Endothelial cell of umbilical vein (primary cell): ENCODE results near the gene COPRS. TPM values are rescaled to one million over a fixed set of nuclear protein-coding genes. Genes with fewer than 3 reads are reported as not detected.

Source experiments
- BruUV-seq: library from RNA; stranded (reverse); fragments of 400-500 nt; replicated peaks from 2 replicates; lab custom pipeline; 2021; lab: Mats Ljungman, UMichigan
- CTCF ChIA-PET: fragments of 300-600, 350-600 bp; sonication (Branson Sonifier 250); formaldehyde crosslinking; loops from one replicate; lab custom pipeline; 2021; ENCODE audit warnings: antibody characterized with exemption, inconsistent platforms; lab: Charles Lee
- POLR2A ChIA-PET: fragments of 300-600, 350-600 bp; sonication (Branson Sonifier 250); formaldehyde crosslinking; loops from one replicate; lab custom pipeline; 2021; ENCODE audit warnings: antibody characterized with exemption, inconsistent platforms; lab: Charles Lee
- DNase-seq: peaks from one replicate; pipeline ENCODE4 v3.0.0-alpha.2; 2011; ENCODE audit warnings: low read depth, low spot score
- FAIRE-seq: peaks from 2 replicates; lab custom pipeline; 2011; peaks lifted over from hg19 to GRCh38; lab: Jason Lieb, UNC
- H2AFZ ChIP-seq: 2 replicates; pipeline ENCODE4 v1.6.0; 2012; ENCODE audit warnings: low read depth, low read length, control low read depth, inconsistent platforms
- H3K27ac ChIP-seq: 2 replicates; pipeline ENCODE4 v1.5.1; 2011; ENCODE audit warnings: low read depth, mild to moderate bottlenecking, control low read depth, low read length, moderate library complexity; ENCODE audit not compliant: insufficient read depth
- H3K27me3 ChIP-seq, 2 experiments: 2 replicates each; pipeline versions ENCODE4 v1.6.0 to v1.6.1; 2011; ENCODE audit warnings: low read length in 2 of 2, mixed read lengths in 1 of 2; ENCODE audit not compliant: control insufficient read depth in 2 of 2, insufficient read depth in 2 of 2
- H3K36me3 ChIP-seq, 2 experiments: 2 replicates in 1 of 2; 3 replicates in 1 of 2; pipeline ENCODE4 v1.5.1; 2011; ENCODE audit warnings: low read length in 2 of 2, mild to moderate bottlenecking in 1 of 2, moderate library complexity in 1 of 2; ENCODE audit not compliant: control insufficient read depth in 2 of 2, insufficient read depth in 2 of 2; ENCODE audit errors: extremely low read depth in 1 of 2
- H3K4me1 ChIP-seq: 3 replicates; pipeline ENCODE4 v1.5.1; 2011; ENCODE audit warnings: mild to moderate bottlenecking, low read length; ENCODE audit not compliant: control insufficient read depth, insufficient read depth; ENCODE audit errors: extremely low read depth
- H3K4me2 ChIP-seq: 2 replicates; pipeline ENCODE4 v1.6.1; 2011; ENCODE audit warnings: low read length, control low read depth, mixed read lengths; ENCODE audit not compliant: insufficient read depth
- H3K4me3 ChIP-seq, 3 experiments: fragments of 200-600 bp in 1 of 3; sonication (generic), shearing (Covaris generic) in 1 of 3; replicated peaks in 1 of 3; 2 replicates each; pipeline ENCODE4 v1.5.1; 2011 to 2016; ENCODE audit warnings: control low read depth in 3 of 3, low read length in 3 of 3, mild to moderate bottlenecking in 2 of 3, inconsistent platforms in 1 of 3, low read depth in 1 of 3, moderate library complexity in 1 of 3; ENCODE audit not compliant: insufficient read depth in 1 of 3
- H3K79me2 ChIP-seq: 2 replicates; pipeline ENCODE4 v1.6.0; 2012; ENCODE audit warnings: low read length, inconsistent platforms; ENCODE audit not compliant: control insufficient read depth, insufficient read depth
- H3K9ac ChIP-seq: replicated peaks from 2 replicates; pipeline ENCODE3; 2011; ENCODE audit warnings: low read length, control low read depth; ENCODE audit not compliant: insufficient read depth; ENCODE audit errors: extremely low read depth
- H3K9me1 ChIP-seq: replicated peaks from 3 replicates; pipeline ENCODE4 v1.6.0; 2011; ENCODE audit warnings: mild to moderate bottlenecking, low read length; ENCODE audit not compliant: control insufficient read depth, insufficient read depth; ENCODE audit errors: extremely low read depth
- H3K9me3 ChIP-seq: replicated peaks from 2 replicates; pipeline ENCODE4 v1.5.1; 2012; ENCODE audit warnings: low read length, inconsistent platforms; ENCODE audit not compliant: control insufficient read depth, insufficient read depth
- H4K20me1 ChIP-seq: replicated peaks from 2 replicates; pipeline ENCODE3; 2011; ENCODE audit warnings: mild to moderate bottlenecking, low read length; ENCODE audit not compliant: control insufficient read depth, insufficient read depth; ENCODE audit errors: extremely low read depth
- EZH2 ChIP-seq: IDR thresholded peaks from 2 replicates; pipeline ENCODE4 v1.6.1; 2012; ENCODE audit warnings: borderline replicate concordance, low read depth, mild to moderate bottlenecking, moderate library complexity, low read length, inconsistent platforms; ENCODE audit not compliant: severe bottlenecking
- FOS ChIP-seq: IDR thresholded peaks from 2 replicates; pipeline ENCODE4 v1.6.1; 2011; ENCODE audit warnings: mild to moderate bottlenecking, low read length, moderate library complexity, borderline replicate concordance; ENCODE audit not compliant: insufficient read depth
- GATA2 ChIP-seq: IDR thresholded peaks from 2 replicates; pipeline ENCODE4 v1.7.0; 2011; ENCODE audit warnings: low read depth, mild to moderate bottlenecking, moderate library complexity, mixed read lengths, low read length; ENCODE audit not compliant: insufficient read length, insufficient read depth
- JUN ChIP-seq: IDR thresholded peaks from 2 replicates; pipeline ENCODE4 v1.6.1; 2011; ENCODE audit warnings: borderline replicate concordance, low read depth; ENCODE audit not compliant: insufficient read length, insufficient read depth
- MYC ChIP-seq: IDR thresholded peaks from one replicate; pipeline ENCODE4 v1.6.1; 2011; ENCODE audit warnings: mild to moderate bottlenecking, low read depth, low read length
- POLR2A ChIP-seq: IDR thresholded peaks from 2 replicates; pipeline ENCODE4 v1.6.1; 2012; ENCODE audit warnings: low read depth, mild to moderate bottlenecking, control low read depth, low read length
- POLR2AphosphoS5 ChIP-seq: IDR thresholded peaks from 2 replicates; pipeline ENCODE4 v1.6.1; 2012; ENCODE audit warnings: low read depth, mild to moderate bottlenecking, control low read depth, low read length, moderate library complexity; ENCODE audit not compliant: insufficient read depth
- dilution Hi-C: fragments of 300-500 bp; cut with MboI; formaldehyde crosslinking; loops from one replicate; pipeline ENCODE4 v1.15.0; 2019; ENCODE audit warnings: low sequenced_read_pairs; ENCODE audit not compliant: extremely low pct_ligation_motif_present
- intact Hi-C: fragments of 100-400 bp; cut with micrococcal nuclease; formaldehyde crosslinking; loops from one replicate; pipeline ENCODE4 v1.10.0; 2022
- polyA plus RNA-seq, 4 experiments: library from polyadenylated mRNA; depleted of rRNA in 3 of 4; stranded (reverse) in 3 of 4; unstranded in 1 of 4; fragments of >200 nt; gene quantifications; 2 replicates each; pipeline versions ENCODE4 v1.2.1 to v1.2.3, GENCODE V29; 2011 to 2012; ENCODE audit warnings: missing spikeins in 1 of 4
- total RNA-seq: library from RNA; stranded (reverse); gene quantifications from 2 replicates; pipeline ENCODE4 v1.2.3, GENCODE V29; 2021
- TF ChIP-seq, protein P1 (sequence below): IDR thresholded peaks from 2 replicates; pipeline ENCODE4 v1.6.1; 2011; ENCODE audit not compliant: insufficient read depth, insufficient read length
- TF ChIP-seq, protein P2 (sequence below), 2 donors: IDR thresholded peaks; 1 replicate in 1 of 2; 2 replicates in 1 of 2; pipeline ENCODE4 v1.5.1; 2011; ENCODE audit warnings: low read length in 2 of 2, mild to moderate bottlenecking in 2 of 2, moderate library complexity in 2 of 2, control low read depth in 1 of 2, inconsistent platforms in 1 of 2, low read depth in 1 of 2; ENCODE audit not compliant: insufficient read depth in 1 of 2; ENCODE audit errors: extremely low read depth in 1 of 2

COPRS gene
- total and polyA plus RNA-seq, 2 donors (not counting 3 experiments of a cell fraction or from before 2014, with no cell fraction given): 43.1 to 48.0 TPM

DNA sequence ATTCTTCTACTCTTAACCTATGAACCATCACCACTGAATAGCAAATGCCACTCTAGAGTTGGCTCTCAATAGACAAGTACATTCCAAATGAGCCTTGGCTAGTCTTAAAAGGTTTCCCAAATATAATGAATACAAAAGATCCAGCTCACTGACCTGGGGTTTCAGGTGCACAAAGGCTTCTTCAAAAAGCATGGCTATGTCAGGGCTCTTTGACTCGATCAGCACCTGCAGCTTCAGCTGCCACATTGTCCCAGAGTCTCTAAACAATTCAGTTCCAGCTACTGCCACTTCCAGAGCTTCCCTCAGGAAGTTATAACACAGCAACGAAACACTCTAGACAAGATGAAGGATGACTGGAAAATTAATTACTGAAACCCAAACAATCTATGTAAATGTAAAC is 16.0 kb upstream of the COPRS start:
- no TSS peak for BruUV-seq
- TF ChIP-seq GATA2: no peak
- TF ChIP-seq POLR2A: no peak
- no peak for TF ChIP-seq FOS
- TF ChIP-seq MYC: no peak
- TF ChIP-seq, protein P1, sequence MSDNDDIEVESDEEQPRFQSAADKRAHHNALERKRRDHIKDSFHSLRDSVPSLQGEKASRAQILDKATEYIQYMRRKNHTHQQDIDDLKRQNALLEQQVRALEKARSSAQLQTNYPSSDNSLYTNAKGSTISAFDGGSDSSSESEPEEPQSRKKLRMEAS: no peak
- TF ChIP-seq JUN: no peak
- no peak for TF ChIP-seq EZH2
- TF ChIP-seq, protein P2, sequence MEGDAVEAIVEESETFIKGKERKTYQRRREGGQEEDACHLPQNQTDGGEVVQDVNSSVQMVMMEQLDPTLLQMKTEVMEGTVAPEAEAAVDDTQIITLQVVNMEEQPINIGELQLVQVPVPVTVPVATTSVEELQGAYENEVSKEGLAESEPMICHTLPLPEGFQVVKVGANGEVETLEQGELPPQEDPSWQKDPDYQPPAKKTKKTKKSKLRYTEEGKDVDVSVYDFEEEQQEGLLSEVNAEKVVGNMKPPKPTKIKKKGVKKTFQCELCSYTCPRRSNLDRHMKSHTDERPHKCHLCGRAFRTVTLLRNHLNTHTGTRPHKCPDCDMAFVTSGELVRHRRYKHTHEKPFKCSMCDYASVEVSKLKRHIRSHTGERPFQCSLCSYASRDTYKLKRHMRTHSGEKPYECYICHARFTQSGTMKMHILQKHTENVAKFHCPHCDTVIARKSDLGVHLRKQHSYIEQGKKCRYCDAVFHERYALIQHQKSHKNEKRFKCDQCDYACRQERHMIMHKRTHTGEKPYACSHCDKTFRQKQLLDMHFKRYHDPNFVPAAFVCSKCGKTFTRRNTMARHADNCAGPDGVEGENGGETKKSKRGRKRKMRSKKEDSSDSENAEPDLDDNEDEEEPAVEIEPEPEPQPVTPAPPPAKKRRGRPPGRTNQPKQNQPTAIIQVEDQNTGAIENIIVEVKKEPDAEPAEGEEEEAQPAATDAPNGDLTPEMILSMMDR (IDR thresholded peaks at IDR 0.05; ENCODE audit: extremely low read depth in 1 of 2, insufficient read depth in 1 of 2, low read depth in 1 of 2, low read length in 2 of 2): no peak
- no peak for TF ChIP-seq POLR2AphosphoS5
- no peak overlapping the region for H3K27ac ChIP-seq
- H3K9me1 ChIP-seq: no peaks in the 10 kb centered on the region
- no peak overlapping the region for H2AFZ ChIP-seq
- no peaks in the 10 kb centered on the region for H3K9me3 ChIP-seq
- H3K36me3 ChIP-seq: peaks cover 12 to 20% of the 10 kb centered on the region in 2 experiments
- no peak overlapping the region for H3K4me2 ChIP-seq
- peaks cover 2% of the 10 kb centered on the region for H3K4me1 ChIP-seq
- H3K9ac ChIP-seq: no peak overlapping the region
- intact Hi-C loops (no loop called here), dilution Hi-C loops (no loop called here)
- no peak overlapping the region for H3K4me3 ChIP-seq
- no peaks in the 10 kb centered on the region for H4K20me1 ChIP-seq
- FAIRE-seq: no peak
- H3K27me3 ChIP-seq: no peaks in the 10 kb centered on the region
- POLR2A ChIA-PET: no interaction called here
- CTCF ChIA-PET: no interaction called here
- no peaks in the 10 kb centered on the region for H3K79me2 ChIP-seq
- no peak for DNase-seq
